Osteoblast (primary cell): ENCODE results near the gene PCDHA7. TPM values are rescaled to one million over a fixed set of nuclear protein-coding genes. Genes with fewer than 3 reads are reported as not detected.
"Not testable (repeated sequence)": the region's sequence is repeated elsewhere in the genome, so short reads cannot be mapped to it uniquely, and the experiment has no call there.

Experiments used
- DNase-seq: peaks from one replicate; pipeline ENCODE4 v3.0.0; 2011; ENCODE audit warnings: low spot score, mixed read lengths; ENCODE audit not compliant: insufficient read length; ENCODE audit errors: missing footprints
- H2AFZ ChIP-seq: 2 replicates; pipeline ENCODE4 v1.6.0; 2011; ENCODE audit warnings: mild to moderate bottlenecking, low read length
- H3K27ac ChIP-seq: 2 replicates; pipeline ENCODE4 v1.5.1; 2011; ENCODE audit warnings: mild to moderate bottlenecking, low read depth, low read length, moderate library complexity
- H3K27me3 ChIP-seq: 2 replicates; pipeline ENCODE4 v1.6.0; 2012; ENCODE audit warnings: mild to moderate bottlenecking, control low read depth, inconsistent platforms, low read length, moderate library complexity; ENCODE audit not compliant: insufficient read depth
- H3K36me3 ChIP-seq: 2 replicates; pipeline ENCODE4 v1.5.1; 2011; ENCODE audit warnings: mild to moderate bottlenecking, low read length, control low read depth, moderate library complexity; ENCODE audit not compliant: insufficient read depth
- H3K4me1 ChIP-seq: 2 replicates; pipeline ENCODE4 v1.5.1; 2011; ENCODE audit warnings: mild to moderate bottlenecking, low read length, control low read depth, moderate library complexity; ENCODE audit not compliant: insufficient read depth
- H3K4me2 ChIP-seq: 2 replicates; pipeline ENCODE4 v1.6.0; 2011; ENCODE audit warnings: mild to moderate bottlenecking, low read length; ENCODE audit not compliant: insufficient read depth
- H3K4me3 ChIP-seq: fragments of 200-600 bp; sonication (generic); 3 replicates; pipeline ENCODE4 v1.5.1; 2012; ENCODE audit warnings: mild to moderate bottlenecking, low read length, inconsistent platforms; ENCODE audit not compliant: insufficient read depth
- H3K79me2 ChIP-seq: 2 replicates; pipeline ENCODE4 v1.6.0; 2012; ENCODE audit warnings: mild to moderate bottlenecking, low read length, control low read depth, inconsistent platforms; ENCODE audit not compliant: insufficient read depth
- H3K9me3 ChIP-seq: 2 replicates; pipeline ENCODE4 v1.5.1; 2011; ENCODE audit warnings: low read depth, low read length, control low read depth
- H4K20me1 ChIP-seq: 2 replicates; pipeline ENCODE4 v1.6.0; 2012; ENCODE audit warnings: mild to moderate bottlenecking, low read length, control low read depth; ENCODE audit not compliant: insufficient read depth
- total RNA-seq: library from RNA; depleted of rRNA; stranded (reverse); fragments of >200 nt; gene quantifications from 2 replicates; pipeline ENCODE4 v1.2.3, GENCODE V29; 2012
- TF ChIP-seq, protein P1 (sequence below): IDR thresholded peaks from 2 replicates; pipeline ENCODE4 v1.5.1; 2011; ENCODE audit warnings: mild to moderate bottlenecking, low read depth, low read length, moderate library complexity; ENCODE audit errors: extremely low read depth

Gene PCDHA7
- total RNA-seq, 1 donor: 0.72 TPM

GRCh38 chr5:140827704-140828361 lies 6.2 kb upstream of the PCDHA7 start, which contains the start of gene PCDHA6:
Gene PCDHA6 (plus strand): TSS chr5:140827960. CDS start chr5:140828092, 132 bp downstream.
- Histone ChIP-seq H3K79me2 (no peaks in the 10 kb centered on the region), H2AFZ (no peak within 1 kb of the TSS), H3K4me2 (no peak within 1 kb of the TSS), H3K4me3 (peak within 1 kb of the TSS; percentile 41), H3K9me3 (no peaks in the 10 kb centered on the region), H3K27ac (no peak within 1 kb of the TSS), H3K4me1 (no peaks in the 10 kb centered on the region), H3K36me3 (no peaks in the 10 kb centered on the region), H4K20me1 (no peaks in the 10 kb centered on the region), H3K27me3 (no peaks in the 10 kb centered on the region)
- no peak for DNase-seq
- TF ChIP-seq, protein P1, sequence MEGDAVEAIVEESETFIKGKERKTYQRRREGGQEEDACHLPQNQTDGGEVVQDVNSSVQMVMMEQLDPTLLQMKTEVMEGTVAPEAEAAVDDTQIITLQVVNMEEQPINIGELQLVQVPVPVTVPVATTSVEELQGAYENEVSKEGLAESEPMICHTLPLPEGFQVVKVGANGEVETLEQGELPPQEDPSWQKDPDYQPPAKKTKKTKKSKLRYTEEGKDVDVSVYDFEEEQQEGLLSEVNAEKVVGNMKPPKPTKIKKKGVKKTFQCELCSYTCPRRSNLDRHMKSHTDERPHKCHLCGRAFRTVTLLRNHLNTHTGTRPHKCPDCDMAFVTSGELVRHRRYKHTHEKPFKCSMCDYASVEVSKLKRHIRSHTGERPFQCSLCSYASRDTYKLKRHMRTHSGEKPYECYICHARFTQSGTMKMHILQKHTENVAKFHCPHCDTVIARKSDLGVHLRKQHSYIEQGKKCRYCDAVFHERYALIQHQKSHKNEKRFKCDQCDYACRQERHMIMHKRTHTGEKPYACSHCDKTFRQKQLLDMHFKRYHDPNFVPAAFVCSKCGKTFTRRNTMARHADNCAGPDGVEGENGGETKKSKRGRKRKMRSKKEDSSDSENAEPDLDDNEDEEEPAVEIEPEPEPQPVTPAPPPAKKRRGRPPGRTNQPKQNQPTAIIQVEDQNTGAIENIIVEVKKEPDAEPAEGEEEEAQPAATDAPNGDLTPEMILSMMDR: no peak

- no peak overlapping the region for H3K4me2 ChIP-seq
- no peaks in the 10 kb centered on the region for H3K36me3 ChIP-seq
- no peaks in the 10 kb centered on the region for H4K20me1 ChIP-seq
- DNase-seq: no peak
- TF ChIP-seq, protein P1: no peak
- no peaks in the 10 kb centered on the region for H3K9me3 ChIP-seq
- H3K27me3 ChIP-seq: no peaks in the 10 kb centered on the region
- H3K4me1 ChIP-seq: no peaks in the 10 kb centered on the region
- no peaks in the 10 kb centered on the region for H3K79me2 ChIP-seq
- no peak overlapping the region for H3K27ac ChIP-seq
- H3K4me3 ChIP-seq: peak overlapping the region; percentile 41
- H2AFZ ChIP-seq: no peak overlapping the region
Measured at GRCh38 chr5:140828362-140828737, 5.7 kb upstream of the PCDHA7 start.

DNA sequence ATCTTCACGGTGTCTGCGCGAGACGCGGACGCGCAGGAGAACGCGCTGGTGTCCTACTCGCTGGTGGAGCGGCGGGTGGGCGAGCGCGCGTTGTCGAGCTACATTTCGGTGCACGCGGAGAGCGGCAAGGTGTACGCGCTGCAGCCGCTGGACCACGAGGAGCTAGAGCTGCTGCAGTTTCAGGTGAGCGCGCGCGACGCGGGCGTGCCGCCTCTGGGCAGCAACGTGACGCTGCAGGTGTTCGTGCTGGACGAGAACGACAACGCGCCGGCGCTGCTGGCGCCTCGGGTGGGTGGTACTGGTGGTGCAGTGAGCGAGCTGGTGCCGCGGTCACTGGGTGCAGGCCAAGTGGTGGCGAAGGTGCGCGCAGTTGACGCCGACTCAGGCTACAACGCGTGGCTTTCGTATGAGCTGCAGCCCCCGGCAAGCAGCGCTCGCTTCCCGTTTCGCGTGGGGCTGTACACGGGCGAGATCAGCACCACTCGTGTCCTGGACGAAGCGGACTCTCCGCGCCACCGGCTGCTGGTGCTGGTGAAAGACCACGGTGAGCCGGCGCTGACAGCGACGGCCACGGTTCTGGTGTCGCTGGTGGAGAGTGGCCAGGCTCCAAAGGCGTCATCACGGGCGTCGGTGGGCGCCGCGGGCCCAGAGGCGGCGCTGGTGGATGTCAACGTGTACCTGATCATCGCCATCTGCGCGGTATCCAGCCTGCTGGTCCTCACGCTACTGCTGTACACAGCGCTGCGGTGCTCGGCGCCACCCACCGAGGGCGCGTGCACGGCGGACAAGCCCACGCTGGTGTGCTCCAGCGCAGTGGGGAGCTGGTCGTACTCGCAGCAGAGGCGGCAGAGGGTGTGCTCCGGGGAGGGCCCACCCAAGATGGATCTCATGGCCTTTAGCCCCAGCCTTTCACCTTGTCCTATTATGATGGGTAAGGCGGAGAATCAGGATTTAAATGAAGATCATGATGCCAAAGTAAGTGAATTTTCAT lies 4.3 kb upstream of the PCDHA7 start:
- H3K27ac ChIP-seq, H3K9me3 ChIP-seq, H4K20me1 ChIP-seq, H3K27me3 ChIP-seq, H3K4me2 ChIP-seq, H3K36me3 ChIP-seq, H2AFZ ChIP-seq, H3K79me2 ChIP-seq, H3K4me3 ChIP-seq, DNase-seq, H3K4me1 ChIP-seq: not testable (repeated sequence)

DNA sequence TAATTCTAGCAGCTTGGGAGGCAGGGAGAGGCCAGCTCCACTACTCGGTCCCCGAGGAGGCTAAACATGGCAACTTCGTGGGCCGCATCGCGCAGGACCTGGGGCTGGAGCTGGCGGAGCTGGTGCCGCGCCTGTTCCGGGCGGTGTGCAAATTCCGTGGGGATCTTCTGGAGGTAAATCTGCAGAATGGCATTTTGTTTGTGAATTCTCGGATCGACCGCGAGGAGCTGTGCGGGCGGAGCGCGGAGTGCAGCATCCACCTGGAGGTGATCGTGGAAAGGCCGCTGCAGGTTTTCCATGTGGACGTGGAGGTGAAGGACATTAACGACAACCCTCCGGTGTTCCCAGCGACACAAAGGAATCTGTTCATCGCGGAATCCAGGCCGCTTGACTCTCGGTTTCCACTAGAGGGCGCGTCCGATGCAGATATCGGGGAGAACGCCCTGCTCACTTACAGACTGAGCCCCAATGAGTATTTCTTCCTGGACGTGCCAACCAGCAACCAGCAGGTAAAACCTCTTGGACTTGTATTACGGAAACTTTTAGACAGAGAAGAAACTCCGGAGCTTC lies 455 bp downstream of the PCDHA7 start:
- H3K4me2 ChIP-seq, H3K9me3 ChIP-seq, DNase-seq, H3K27ac ChIP-seq, H3K79me2 ChIP-seq, H3K36me3 ChIP-seq, H2AFZ ChIP-seq, H4K20me1 ChIP-seq, H3K27me3 ChIP-seq, H3K4me1 ChIP-seq: not testable (repeated sequence)
- H3K4me3 ChIP-seq: peak overlapping the region; percentile 46
